ENCODE data around the gene ITGAE. TPM values are rescaled to one million over a fixed set of nuclear protein-coding genes. Genes with fewer than 3 reads are reported as not detected.

The ITGAE gene
- total RNA-seq, 2 donors from 2014 or later = 21.8 to 34.3 TPM

- no peaks in the 10 kb centered on the region for H3K9me3 ChIP-seq (ENCODE audit: control insufficient read depth, low read length)
- 89 to 93% methylated on average over 18 to 23 of the region's 23 CpGs for WGBS, 2 experiments (ENCODE audit: insufficient coverage in 1 of 2, insufficient read length in 1 of 2)
- no peak for DNase-seq
- no peaks in the 10 kb centered on the region for H3K27me3 ChIP-seq (ENCODE audit: control insufficient read depth, insufficient read depth, low read length, poor library complexity, severe bottlenecking)
- Mint-ChIP-seq H3K27me3 (ENCODE audit: insufficient read depth) (peaks cover 4% of the 10 kb centered on the region), H3K4me1 (no peaks in the 10 kb centered on the region), H3K36me3 (ENCODE audit: low read depth) (no peaks in the 10 kb centered on the region), H3K9me3 (peaks cover 6% of the 10 kb centered on the region), H3K4me3 (no peak overlapping the region), H3K27ac (no peak overlapping the region)
- no peak for TF ChIP-seq CTCF (conservative IDR thresholded peaks at IDR 0.05)
- no peak overlapping the region for H3K9ac ChIP-seq (ENCODE audit: extremely low read depth, low read length, poor library complexity, severe bottlenecking)
- H3K4me1 ChIP-seq (ENCODE audit: control insufficient read depth, insufficient read depth, low read length) = no peaks in the 10 kb centered on the region
- no peaks in the 10 kb centered on the region for H3K36me3 ChIP-seq (ENCODE audit: control insufficient read depth, insufficient read depth, low read length)
- H3K4me3 ChIP-seq (ENCODE audit: low read length) = no peak overlapping the region
- no peak overlapping the region for H3K27ac ChIP-seq (ENCODE audit: low read depth, low read length)
Measured at GRCh38 chr17:3761036-3761917, 39.7 kb downstream of the ITGAE start.

- Mint-ChIP-seq H3K4me3 (no peak overlapping the region), H3K9me3 (peaks cover 3% of the 10 kb centered on the region), H3K4me1 (no peaks in the 10 kb centered on the region), H3K36me3 (ENCODE audit: low read depth) (no peaks in the 10 kb centered on the region), H3K27me3 (ENCODE audit: insufficient read depth) (peaks cover 4% of the 10 kb centered on the region), H3K27ac (no peak overlapping the region)
- H3K27ac ChIP-seq (ENCODE audit: low read depth, low read length) = no peak overlapping the region
- WGBS, 2 experiments (ENCODE audit: insufficient coverage in 1 of 2, insufficient read length in 1 of 2) = 88 to 90% methylated on average over 5 to 6 of the region's 6 CpGs
- H3K4me1 ChIP-seq (ENCODE audit: control insufficient read depth, insufficient read depth, low read length) = no peaks in the 10 kb centered on the region
- H3K9ac ChIP-seq (ENCODE audit: extremely low read depth, low read length, poor library complexity, severe bottlenecking) = no peak overlapping the region
- H3K4me3 ChIP-seq (ENCODE audit: low read length) = no peak overlapping the region
- no peaks in the 10 kb centered on the region for H3K36me3 ChIP-seq (ENCODE audit: control insufficient read depth, insufficient read depth, low read length)
- no peaks in the 10 kb centered on the region for H3K27me3 ChIP-seq (ENCODE audit: control insufficient read depth, insufficient read depth, low read length, poor library complexity, severe bottlenecking)
- no peak for TF ChIP-seq CTCF (conservative IDR thresholded peaks at IDR 0.05)
- DNase-seq = no peak
- H3K9me3 ChIP-seq (ENCODE audit: control insufficient read depth, low read length) = no peaks in the 10 kb centered on the region
Measured at GRCh38 chr17:3759597-3760216, 41.3 kb downstream of the ITGAE start.

- peaks cover 3% of the 10 kb centered on the region for H3K9me3 Mint-ChIP-seq
- WGBS, 2 experiments (ENCODE audit: insufficient coverage in 1 of 2, insufficient read length in 1 of 2) = 58 to 80% methylated on average over 10 to 19 of the region's 20 CpGs
- Histone ChIP-seq H3K36me3 (ENCODE audit: control insufficient read depth, insufficient read depth, low read length) (no peaks in the 10 kb centered on the region), H3K27ac (ENCODE audit: low read depth, low read length) (no peak overlapping the region), H3K4me3 (ENCODE audit: low read length) (peak overlapping the region; percentile 70), H3K9ac (ENCODE audit: extremely low read depth, low read length, poor library complexity, severe bottlenecking) (no peak overlapping the region), H3K27me3 (ENCODE audit: control insufficient read depth, insufficient read depth, low read length, poor library complexity, severe bottlenecking) (no peaks in the 10 kb centered on the region), H3K9me3 (ENCODE audit: control insufficient read depth, low read length) (no peaks in the 10 kb centered on the region), H3K4me1 (ENCODE audit: control insufficient read depth, insufficient read depth, low read length) (no peaks in the 10 kb centered on the region)
- no peaks in the 10 kb centered on the region for H3K36me3 Mint-ChIP-seq (ENCODE audit: low read depth)
- peak overlapping the region; percentile 61 for H3K4me3 Mint-ChIP-seq
- H3K27me3 Mint-ChIP-seq (ENCODE audit: insufficient read depth) = peaks cover 3% of the 10 kb centered on the region
- no peaks in the 10 kb centered on the region for H3K4me1 Mint-ChIP-seq
- peak overlapping the region; percentile 85 for H3K27ac Mint-ChIP-seq
- TF ChIP-seq CTCF (conservative IDR thresholded peaks at IDR 0.05) = no peak
- DNase-seq = no peak
Measured at GRCh38 chr17:3755335-3756030, 45.5 kb downstream of the ITGAE start.
